Stimulated activated CD4-positive, alpha-beta T cell treated with anti-CD3 and anti-CD28 coated beads, TNF-alpha, amount 100 ng/mL, for 4 hours (primary cell): ENCODE measurements around the gene ZNF235.
A peak's percentile ranks its signal among the peaks of the same experiment; 100 is the strongest.
"Not testable (repeated sequence)": the region's sequence is repeated elsewhere in the genome, so short reads cannot be mapped to it uniquely, and the experiment has no call there.

ENCODE experiments used
- DNase-seq, 3 experiments: peaks; one replicate each; pipeline ENCODE4 v3.0.0-alpha.2; 2020; ENCODE audit warnings: low read depth in 3 of 3

Gene ZNF235

GRCh38 chr19:44304659-44305193 is at the start of gene ZNF235:
TSS of gene ZNF235 (minus strand) at chr19:44305025. CDS start at chr19:44303404, 1,621 bp downstream.
- DNase-seq = peak; percentile 43 to 59 (median 55)

DNA sequence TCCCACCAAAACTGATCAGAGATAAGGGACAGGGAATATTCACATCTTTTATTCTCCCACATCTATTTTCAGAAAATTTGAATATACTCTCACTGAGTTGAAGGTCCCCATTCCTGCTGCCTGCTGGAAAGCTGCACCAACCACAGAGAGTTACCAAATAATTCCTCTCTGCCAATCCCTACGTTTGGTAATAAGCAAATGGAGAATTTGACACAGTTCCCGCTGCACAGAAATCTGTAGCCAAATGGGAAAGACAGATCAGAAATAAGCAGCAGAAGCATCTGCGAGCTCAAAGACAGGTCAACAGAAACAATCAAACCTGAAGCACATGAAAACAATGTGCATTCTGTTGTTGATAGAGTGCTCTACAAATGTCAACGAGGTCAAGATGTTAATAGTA is 41.7 kb upstream of the ZNF235 start:
- no peak for DNase-seq

DNA sequence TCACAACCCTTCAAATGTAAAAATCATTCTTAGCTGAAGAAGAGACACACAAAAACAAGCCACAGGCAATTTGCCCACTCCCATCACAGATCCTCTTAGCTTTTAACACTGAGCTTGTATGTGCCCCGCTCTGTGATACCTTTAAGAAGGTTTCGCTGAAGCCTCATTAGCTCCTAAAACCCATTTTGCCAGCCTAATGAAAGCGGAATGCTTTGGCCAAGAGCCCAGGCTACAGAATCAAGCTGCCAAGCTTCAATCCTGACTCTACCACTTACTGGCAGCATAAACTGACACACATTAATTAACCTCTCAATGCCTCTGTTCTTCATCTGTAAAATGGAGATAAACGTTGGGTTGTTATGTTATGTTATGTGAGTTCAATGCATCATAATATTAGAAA is 41.1 kb upstream of the ZNF235 start:
- no peak for DNase-seq

- no peak for DNase-seq
Observed at GRCh38 chr19:44344255-44344654, 39.4 kb upstream of the ZNF235 start.

GRCh38 chr19:44341794-44342193 is 37.0 kb upstream of the ZNF235 start:
- no peak for DNase-seq

DNA sequence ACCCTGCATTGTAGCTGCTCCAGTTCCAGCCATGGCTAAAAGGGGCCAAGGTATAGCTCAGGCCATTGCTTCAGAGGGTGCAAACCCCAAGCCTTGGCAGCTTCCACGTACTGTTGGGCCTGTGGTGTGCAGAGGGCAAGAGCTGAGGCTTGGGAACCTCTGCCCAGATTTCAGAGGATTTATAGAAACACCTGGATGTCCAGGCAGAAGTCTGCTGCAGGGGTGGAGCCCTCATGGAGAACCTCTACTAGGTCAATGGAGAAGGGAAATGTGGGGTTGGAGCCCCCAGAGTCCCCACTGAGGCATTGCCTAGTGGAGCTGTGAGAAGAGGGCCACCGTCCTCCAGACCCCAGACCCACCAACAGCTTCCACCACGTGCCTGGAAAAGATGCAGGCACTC is 29.8 kb upstream of the ZNF235 start:
- DNase-seq = not testable (repeated sequence)

- no peak for DNase-seq
Observed at GRCh38 chr19:44332145-44332544, 27.3 kb upstream of the ZNF235 start.

DNA sequence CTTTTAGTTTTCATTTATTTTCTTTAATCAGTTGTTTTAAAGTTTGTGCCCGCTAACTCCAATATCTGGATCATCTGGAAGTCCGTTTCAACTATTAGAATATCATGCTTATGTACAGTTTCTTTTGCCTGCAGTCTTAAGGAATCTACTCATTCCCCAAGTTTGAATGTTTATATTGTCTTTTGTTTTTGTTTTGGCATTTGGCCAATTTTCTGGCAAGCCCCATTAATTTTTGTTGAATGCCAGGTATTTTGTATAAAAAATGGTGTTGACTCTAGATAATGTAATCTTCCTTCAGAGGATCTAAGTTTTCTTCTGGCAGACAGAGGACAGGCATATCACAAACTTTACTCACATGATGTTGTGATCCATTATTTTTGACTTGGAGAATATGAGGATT is 11.1 kb upstream of the ZNF235 start:
- DNase-seq = no peak

- DNase-seq = no peak
Observed at GRCh38 chr19:44313231-44313630, 8.4 kb upstream of the ZNF235 start.

DNA sequence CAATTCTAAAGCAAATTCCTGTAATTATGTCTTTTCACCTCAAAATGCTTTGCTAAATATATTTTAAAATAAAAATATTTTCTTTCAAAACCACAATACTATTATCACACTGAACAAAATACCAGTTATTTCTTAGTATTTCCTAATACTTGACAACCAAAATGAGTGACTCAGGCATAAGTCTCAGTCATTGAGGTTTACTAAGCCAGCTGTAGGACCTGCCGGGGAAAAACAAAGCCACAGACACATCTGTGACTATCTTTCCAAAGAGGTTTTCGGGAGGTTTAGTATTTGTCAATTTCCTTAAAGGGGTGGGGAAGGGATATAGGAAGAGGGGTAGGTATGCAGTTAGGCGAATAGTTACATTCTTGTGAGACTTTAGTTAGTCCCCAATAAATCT is 3.2 kb upstream of the ZNF235 start:
- no peak for DNase-seq

DNA sequence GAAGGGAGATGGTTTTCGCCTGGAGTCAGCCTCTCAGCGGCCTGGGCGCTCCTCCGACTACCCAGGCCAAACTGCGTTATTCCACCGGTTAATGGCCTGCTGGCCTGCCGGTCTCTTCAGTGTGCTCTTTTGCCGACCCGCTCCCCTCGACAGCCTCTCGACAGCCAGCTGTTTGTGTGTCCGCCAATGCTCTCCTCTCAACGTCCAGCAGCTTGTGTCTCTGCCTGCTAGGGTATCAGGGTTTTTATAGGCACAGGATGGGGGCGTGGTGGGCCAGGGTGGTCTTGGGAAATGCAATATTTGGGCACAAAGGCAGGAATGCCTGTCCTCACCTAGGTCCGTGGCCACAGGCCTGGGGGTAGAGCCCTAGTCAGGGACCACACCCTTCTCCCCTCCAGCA is 1.5 kb upstream of the ZNF235 start:
- DNase-seq = no peak

GRCh38 chr19:44305457-44305856 is 632 bp upstream of the ZNF235 start:
- no peak for DNase-seq

GRCh38 chr19:44303976-44304568 is 753 bp downstream of the ZNF235 start:
- DNase-seq = no peak

- DNase-seq = no peak
Observed at GRCh38 chr19:44303320-44303719, 1.5 kb downstream of the ZNF235 start.

DNA sequence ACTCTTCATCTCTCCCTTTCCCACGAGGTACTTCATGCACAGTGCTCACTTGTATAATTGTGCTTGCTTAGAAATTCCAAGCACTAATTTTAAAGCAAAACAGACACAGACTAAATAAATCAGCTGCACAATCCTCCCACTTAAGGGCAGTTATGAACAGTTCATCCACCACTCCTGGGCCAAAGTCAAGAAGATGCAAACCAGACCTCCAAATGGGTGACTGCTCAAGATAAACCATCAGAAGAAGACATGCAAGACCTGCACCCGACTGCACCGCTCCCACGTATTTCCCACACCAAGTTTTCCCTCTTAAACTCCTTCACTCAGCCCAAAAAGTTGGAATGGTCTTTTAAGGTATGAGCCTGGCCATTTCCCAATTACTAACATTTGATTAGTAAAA is 19.9 kb downstream of the ZNF235 start:
- no peak for DNase-seq

DNA sequence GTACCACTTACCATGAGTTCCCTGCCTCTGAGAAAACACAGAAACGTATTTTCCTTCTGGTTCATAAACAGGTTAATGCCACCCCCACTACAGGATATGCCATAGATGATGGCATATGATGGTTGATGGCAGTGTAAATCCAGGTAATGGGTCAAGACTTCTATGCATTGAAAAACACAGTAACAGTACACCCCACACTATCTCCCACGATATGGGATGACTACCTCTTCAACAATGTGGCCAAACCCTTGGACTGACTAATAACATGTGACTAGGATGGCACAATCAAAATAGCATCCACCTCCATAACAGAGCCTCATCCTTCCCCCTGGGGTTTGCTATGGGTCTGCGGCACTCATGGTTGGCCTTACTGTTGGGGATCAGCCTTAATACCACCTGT is 22.0 kb downstream of the ZNF235 start:
- DNase-seq = no peak

GRCh38 chr19:44280916-44281315 is 23.9 kb downstream of the ZNF235 start:
- DNase-seq = no peak

- DNase-seq = no peak
Observed at GRCh38 chr19:44278181-44278690, 26.6 kb downstream of the ZNF235 start.

DNA sequence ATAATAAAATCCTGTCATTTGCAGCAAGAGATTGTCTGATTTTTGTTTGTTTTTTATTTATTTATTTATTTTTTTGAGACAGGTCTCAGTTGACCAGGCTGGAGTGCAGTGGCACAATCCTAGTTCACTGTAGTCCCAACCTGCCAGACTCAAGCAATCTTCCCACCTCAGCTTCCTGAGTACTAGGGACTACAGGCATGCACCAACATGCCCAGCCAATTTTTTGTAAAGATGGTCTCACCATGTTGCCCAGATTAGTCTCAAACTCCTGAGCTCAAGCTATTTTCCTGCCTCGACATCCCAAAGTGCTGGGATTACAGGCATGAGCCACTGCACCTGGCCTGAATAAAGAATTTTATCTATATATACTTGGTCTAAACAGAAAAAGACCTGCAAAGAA is 27.5 kb downstream of the ZNF235 start:
- no peak for DNase-seq

- DNase-seq = no peak
Observed at GRCh38 chr19:44260695-44261446, 44.0 kb downstream of the ZNF235 start.

- DNase-seq = no peak
Observed at GRCh38 chr19:44260343-44260681, 44.5 kb downstream of the ZNF235 start.

DNA sequence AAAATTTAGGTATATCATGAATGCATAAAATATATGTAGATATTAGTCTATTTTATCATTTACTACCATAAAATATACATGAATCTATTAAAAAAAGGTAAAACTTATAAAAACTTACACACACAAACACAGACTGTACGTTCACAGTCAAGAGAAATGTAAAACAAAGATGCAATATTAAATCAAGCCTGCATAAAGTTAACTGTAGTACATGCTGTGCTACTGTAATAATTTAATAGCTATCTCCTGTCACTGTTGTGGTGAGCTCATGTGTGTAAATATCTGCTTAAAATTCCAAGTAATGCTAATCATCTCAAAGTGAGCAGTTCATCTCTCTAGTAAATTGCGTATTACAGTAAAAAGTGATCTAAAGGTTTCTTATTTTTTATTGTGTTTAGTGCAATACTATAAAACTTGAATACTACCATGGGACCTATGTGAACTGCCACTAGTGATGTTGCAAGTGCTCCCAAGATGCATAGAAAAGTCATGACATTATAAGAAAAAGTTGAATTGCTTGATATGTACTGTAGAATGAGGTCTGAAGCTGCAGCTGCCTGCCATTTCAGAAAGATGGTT is 45.9 kb downstream of the ZNF235 start:
- no peak for DNase-seq

- DNase-seq = no peak
Observed at GRCh38 chr19:44258136-44258535, 46.7 kb downstream of the ZNF235 start.
